ENCODE results near the gene SLC4A4.

SLC4A4 gene

DNA sequence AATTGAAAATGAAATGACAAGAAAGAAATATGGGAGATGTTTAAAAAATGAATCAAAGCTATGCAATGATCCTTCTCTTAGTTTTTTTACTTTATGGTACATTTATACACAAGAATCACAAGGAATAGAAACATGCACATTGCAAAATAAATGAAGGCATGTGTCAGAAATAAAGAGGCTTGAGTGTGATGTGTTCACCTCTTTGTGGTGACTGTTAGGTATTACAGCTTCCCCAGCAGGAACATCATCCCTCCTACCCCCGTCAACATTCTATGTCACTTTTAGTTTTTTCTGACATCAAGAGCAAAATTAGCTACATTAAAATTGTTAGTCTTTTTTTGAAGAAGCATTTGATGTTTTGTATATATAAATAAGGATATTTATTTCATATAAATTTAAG, 214.8 kb downstream of the SLC4A4 start:
- DNase-seq (ENCODE audit: low read depth): no peak
- H3K4me3 ChIP-seq (ENCODE audit: low read depth, low read length): no peak overlapping the region
- TF ChIP-seq, protein P1, sequence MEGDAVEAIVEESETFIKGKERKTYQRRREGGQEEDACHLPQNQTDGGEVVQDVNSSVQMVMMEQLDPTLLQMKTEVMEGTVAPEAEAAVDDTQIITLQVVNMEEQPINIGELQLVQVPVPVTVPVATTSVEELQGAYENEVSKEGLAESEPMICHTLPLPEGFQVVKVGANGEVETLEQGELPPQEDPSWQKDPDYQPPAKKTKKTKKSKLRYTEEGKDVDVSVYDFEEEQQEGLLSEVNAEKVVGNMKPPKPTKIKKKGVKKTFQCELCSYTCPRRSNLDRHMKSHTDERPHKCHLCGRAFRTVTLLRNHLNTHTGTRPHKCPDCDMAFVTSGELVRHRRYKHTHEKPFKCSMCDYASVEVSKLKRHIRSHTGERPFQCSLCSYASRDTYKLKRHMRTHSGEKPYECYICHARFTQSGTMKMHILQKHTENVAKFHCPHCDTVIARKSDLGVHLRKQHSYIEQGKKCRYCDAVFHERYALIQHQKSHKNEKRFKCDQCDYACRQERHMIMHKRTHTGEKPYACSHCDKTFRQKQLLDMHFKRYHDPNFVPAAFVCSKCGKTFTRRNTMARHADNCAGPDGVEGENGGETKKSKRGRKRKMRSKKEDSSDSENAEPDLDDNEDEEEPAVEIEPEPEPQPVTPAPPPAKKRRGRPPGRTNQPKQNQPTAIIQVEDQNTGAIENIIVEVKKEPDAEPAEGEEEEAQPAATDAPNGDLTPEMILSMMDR (IDR thresholded peaks at IDR 0.05; ENCODE audit: low read depth, low read length, missing control alignments): peak; percentile 49

DNA sequence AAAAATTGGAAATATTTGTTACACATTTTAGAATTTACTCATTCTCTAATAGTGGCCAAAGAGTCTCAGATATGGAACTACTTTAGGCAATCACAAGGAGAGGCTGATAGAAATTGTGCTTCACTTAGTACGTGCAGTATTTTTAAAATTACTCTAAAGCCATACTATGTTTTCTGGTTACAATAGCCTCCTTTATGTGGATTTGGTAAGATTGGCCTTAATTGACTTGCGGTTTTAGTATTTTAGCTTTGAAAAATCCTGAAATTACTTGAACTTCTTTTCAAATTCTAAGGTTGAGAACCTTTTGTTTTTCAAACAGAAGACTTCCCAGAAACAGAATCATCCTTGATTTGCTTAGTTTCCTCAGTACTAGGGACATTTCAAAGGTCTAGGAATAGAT, 215.2 kb downstream of the SLC4A4 start:
- TF ChIP-seq, protein P1 (IDR thresholded peaks at IDR 0.05; ENCODE audit: low read depth, low read length, missing control alignments): no peak
- no peak for DNase-seq (ENCODE audit: low read depth)
- H3K4me3 ChIP-seq (ENCODE audit: low read depth, low read length): no peak overlapping the region

DNA sequence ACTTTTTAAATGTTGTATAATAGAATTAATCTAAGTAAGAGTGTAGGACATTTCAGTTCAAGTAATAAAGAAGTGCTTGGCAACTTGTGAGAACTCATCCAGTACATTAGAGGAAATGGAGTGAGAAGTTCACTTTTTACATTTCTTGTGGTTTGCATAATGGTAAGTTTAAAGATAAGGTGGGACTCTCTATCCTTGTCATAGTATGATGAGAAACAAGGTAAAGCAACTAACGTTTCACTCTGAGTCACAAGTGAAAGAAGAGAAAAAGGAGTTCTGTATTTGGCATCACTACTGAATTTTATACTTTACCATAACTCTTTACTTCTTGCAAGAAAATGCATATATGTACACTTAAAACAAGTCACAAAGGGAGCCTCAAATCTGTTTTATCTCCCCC, 219.4 kb downstream of the SLC4A4 start:
- TF ChIP-seq, protein P1 (IDR thresholded peaks at IDR 0.05; ENCODE audit: low read depth, low read length, missing control alignments): no peak
- DNase-seq (ENCODE audit: low read depth): no peak
- H3K4me3 ChIP-seq (ENCODE audit: low read depth, low read length): no peak overlapping the region

DNA sequence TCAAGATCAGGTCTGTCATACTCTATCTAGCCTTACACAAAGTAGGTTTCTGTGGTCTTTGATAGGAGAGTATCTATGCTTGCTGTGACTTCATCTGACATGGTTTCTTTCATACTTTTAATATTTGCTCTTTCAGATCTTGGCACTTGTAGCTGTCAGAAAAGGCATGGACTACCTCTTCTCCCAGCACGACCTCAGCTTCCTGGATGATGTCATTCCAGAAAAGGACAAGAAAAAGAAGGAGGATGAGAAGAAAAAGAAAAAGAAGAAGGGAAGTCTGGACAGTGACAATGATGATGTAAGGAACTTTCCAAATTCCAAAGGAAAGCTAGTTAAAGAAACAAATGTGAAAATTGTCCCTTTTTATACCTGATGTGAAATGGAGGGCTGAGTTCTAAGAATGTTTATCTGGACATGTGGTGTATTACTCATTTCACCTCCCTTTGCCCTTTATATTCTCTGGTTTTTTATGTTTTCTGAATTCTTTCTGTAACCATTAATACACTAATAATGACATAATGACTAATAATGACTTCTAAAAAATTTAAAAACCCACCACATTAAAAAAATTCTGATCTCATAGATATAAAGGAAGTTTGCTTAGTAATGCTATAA, 221.2 kb downstream of the SLC4A4 start:
- TF ChIP-seq, protein P1 (IDR thresholded peaks at IDR 0.05; ENCODE audit: low read depth, low read length, missing control alignments): no peak
- no peak for DNase-seq (ENCODE audit: low read depth)
- H3K4me3 ChIP-seq (ENCODE audit: low read depth, low read length): no peak overlapping the region

DNA sequence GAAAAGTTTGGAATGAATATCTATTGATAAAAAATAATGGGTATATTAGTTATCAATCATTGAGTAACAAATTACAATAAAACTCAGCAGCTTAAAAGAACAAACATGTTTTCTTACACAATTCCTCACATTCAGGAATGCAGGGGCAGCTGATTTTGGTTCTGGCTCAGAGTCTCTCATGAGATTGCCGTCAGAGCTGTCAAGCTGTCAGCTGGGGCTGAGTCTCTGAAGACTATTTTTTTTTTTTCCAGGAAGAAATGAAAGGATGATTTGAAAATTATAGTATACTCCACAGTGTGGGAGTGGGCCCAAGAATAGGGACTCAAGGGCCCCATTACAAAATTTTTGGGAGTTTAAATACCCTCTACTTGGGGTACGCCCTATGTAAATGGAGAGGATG, 226.0 kb downstream of the SLC4A4 start:
- no peak for DNase-seq (ENCODE audit: low read depth)
- H3K4me3 ChIP-seq (ENCODE audit: low read depth, low read length): no peak overlapping the region
- TF ChIP-seq, protein P1 (IDR thresholded peaks at IDR 0.05; ENCODE audit: low read depth, low read length, missing control alignments): no peak

DNA sequence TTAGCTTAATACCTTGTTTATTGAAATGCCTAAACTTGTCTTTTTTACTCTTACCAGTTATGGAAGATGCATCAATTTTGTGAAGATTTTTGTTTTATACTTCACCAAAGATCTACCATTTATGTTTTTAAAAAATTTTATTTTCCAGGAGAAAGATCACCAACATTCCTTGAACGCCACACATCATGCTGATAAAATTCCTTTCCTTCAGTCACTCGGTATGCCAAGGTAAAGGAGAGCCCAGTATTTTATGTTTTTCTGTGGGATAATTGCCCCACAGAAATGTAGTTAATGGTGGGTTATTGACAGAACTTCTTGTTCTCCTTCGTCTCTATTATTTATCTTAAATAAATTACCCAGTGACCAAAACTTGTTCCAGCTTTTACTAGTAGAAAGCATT, 228.0 kb downstream of the SLC4A4 start:
- TF ChIP-seq, protein P1 (IDR thresholded peaks at IDR 0.05; ENCODE audit: low read depth, low read length, missing control alignments): no peak
- no peak for DNase-seq (ENCODE audit: low read depth)
- no peak overlapping the region for H3K4me3 ChIP-seq (ENCODE audit: low read depth, low read length)

DNA sequence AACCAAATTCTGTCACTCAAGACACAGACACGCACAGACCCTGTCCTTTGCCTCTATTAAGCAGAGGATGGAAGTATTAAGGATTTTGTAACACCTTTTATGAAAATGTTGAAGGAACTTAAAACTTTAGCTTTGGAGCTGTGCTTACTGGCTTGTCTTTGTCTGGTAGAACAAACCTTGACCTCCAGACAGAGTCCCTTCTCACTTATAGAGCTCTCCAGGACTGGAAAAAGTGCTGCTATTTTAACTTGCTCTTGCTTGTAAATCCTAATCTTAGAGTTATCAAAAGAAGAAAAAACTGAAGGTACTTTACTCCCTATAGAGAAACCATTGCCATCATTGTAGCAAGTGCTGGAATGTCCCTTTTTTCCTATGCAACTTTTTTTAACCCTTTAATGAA, 229.3 kb downstream of the SLC4A4 start:
- H3K4me3 ChIP-seq (ENCODE audit: low read depth, low read length): no peak overlapping the region
- DNase-seq (ENCODE audit: low read depth): no peak
- TF ChIP-seq, protein P1 (IDR thresholded peaks at IDR 0.05; ENCODE audit: low read depth, low read length, missing control alignments): no peak
